GM19043 (cell line): ENCODE results near the gene EGLN3.

Experiments used
- ATAC-seq: cut with Tn5 transposase; IDR thresholded peaks from one replicate; pipeline ENCODE4 v1.9.1; 2021; ENCODE audit warnings: low read depth; ENCODE audit not compliant: unreplicated experiment

Gene EGLN3

GRCh38 chr14:33880330-33880729 is 70.5 kb downstream of the EGLN3 start:
- no peak for ATAC-seq

DNA sequence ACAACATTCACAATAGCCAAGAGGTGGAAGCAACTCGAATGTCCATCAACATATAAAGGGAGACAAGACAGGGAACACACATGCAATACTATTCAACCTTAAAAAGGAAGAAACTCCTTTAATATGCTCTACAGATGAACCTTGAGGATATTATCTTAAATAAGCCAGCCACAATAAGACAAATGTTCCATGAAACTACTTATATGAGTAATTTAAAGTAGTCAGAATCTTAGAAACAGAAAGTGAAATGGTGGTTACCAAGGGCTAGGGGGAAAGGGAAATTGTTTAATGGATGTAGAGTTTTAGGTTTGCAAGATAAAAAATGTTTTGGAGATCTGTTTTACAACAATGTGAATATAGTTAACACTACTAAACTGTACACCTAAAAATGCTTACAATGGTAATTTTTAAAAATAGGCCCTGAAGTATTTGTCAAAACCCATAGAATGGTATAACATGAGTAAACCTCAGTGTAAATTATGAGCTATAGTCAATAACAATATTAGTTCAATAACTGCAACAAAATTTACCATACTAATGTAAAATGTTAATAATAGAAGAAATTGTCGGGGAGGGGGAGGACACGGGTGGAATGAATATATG is 71.1 kb downstream of the EGLN3 start:
- no peak for ATAC-seq

GRCh38 chr14:33876274-33876673 is 74.6 kb downstream of the EGLN3 start:
- ATAC-seq: no peak
